ENCODE results near the gene WASF2.

DNA sequence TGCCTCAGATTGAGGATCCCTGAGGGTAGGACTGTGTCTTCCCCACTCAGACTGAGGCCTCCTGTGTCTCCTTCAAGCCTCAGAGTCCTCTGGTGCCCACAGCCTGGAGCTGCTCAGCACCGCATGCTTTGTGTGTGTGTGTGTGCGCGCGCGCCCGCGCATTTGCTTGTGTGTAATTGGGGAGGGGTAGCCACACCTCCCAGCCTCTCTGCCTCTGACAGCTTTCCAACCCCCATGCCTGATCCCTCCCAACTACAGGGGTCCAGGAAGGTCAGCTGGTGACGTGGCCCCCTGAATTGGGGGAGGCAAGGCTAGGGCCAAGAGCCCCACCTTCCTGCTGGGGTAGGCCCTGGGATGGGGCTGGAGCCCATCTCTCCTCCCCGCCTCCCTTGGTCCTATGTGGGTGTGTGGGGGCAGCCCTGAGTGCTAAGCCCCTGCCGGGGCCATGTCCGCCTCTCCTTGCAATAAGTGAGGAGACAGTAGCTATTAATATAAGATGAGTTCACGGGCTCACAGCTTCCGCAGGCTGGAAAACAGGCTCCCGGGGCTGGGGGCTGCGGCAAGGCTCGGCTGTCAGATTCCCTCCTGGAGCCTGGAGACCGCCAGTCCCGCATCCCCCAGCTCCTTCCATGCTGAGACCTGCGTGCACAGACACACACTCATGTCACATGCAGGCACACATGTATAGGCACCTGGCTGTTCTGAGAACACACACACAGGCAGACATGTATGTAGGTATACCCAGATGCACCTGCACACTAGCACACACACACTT, 90.5 kb downstream of the WASF2 start:
- TF ChIP-seq, protein P1, sequence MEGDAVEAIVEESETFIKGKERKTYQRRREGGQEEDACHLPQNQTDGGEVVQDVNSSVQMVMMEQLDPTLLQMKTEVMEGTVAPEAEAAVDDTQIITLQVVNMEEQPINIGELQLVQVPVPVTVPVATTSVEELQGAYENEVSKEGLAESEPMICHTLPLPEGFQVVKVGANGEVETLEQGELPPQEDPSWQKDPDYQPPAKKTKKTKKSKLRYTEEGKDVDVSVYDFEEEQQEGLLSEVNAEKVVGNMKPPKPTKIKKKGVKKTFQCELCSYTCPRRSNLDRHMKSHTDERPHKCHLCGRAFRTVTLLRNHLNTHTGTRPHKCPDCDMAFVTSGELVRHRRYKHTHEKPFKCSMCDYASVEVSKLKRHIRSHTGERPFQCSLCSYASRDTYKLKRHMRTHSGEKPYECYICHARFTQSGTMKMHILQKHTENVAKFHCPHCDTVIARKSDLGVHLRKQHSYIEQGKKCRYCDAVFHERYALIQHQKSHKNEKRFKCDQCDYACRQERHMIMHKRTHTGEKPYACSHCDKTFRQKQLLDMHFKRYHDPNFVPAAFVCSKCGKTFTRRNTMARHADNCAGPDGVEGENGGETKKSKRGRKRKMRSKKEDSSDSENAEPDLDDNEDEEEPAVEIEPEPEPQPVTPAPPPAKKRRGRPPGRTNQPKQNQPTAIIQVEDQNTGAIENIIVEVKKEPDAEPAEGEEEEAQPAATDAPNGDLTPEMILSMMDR (conservative IDR thresholded peaks at IDR 0.05; ENCODE audit: low read depth, low read length) = no peak
- TF ChIP-seq EZH2 (IDR thresholded peaks at IDR 0.05; ENCODE audit: low read length, unreplicated experiment) = no peak

All from PC-3 (cell line).